Stimulated activated CD8-positive, alpha-beta memory T cell treated with anti-CD3 and anti-CD28 coated beads, Interleukin-15, amount 100 ng/mL, for 1 hour (primary cell): ENCODE measurements around the gene ME2.
"Not testable (repeated sequence)": the region's sequence is repeated elsewhere in the genome, so short reads cannot be mapped to it uniquely, and the experiment has no call there.

Experiments
- DNase-seq: peaks from one replicate; pipeline ENCODE4 v3.0.0-alpha.2; 2020; ENCODE audit warnings: low read depth

The ME2 gene

DNA sequence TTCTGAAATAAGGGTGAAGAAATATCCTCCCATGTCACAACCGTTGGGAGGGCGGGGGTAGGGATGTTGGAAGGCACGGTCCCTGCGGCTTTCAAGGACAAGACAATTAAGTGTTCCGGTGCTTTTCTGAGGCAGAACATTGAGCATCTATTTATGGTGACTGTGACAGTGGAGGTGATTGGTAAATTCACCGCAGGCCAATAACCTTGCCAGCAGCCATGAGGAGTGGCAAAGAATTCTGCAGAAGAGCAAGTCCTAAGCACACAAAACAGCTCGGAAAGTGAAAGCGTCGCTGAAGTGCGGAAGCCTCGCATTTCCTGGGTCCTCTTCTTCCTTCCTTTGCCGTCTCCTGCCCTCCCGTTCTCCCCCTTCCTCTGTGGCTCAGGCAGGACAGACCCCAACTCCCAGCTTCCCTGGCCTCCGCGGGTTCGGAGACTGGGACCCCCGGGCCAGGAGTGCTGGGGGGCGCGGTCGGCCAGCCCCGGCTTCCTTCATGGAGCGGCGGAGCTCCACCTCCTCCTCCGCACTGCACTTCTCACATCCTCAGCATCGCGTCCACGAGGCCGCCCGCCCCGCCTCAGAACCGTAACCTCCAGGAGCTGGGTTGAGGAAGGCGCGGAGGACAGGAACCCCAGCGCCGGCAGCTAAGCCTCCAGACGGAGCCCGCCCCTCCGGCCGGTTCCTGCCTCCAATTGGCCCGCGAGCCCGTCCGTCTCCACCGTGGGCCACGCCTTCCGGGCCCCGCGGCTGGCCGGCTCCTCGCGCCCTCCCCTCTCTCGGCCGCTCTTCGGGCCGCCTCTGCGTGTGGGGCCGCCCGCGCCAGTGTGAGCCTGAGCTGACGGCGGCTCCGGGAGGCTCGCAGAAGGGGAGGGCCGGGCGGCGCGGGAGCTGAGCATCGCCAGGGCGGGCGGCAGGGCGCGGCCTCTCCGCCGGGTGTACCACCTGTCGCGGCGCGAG is at the start of gene ME2:
Gene ME2, plus strand, starts transcription at position 774 of the 957 bp plus-strand sequence. CDS start 16,703 bp downstream, outside the sequence.
- peak; percentile 77 for DNase-seq

DNA sequence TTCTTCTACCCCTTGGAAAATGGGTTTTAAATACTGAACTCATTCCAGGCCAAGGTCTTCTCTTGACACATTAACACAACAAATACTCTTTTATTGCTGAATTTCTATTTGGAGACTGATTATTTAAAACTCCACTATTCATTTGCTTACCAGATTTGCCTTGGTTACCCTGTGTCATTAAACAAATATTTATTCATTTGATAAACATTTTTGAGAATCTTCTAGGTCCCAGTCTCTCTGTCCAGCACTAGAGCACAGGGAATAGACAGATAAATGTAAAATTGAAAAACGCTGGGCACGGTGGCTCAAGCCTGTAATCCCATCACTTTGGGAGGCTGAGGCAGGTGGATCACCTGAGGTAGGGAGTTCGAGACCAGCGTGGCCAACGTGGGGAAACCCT is 49.3 kb upstream of the ME2 start:
- DNase-seq: no peak

DNA sequence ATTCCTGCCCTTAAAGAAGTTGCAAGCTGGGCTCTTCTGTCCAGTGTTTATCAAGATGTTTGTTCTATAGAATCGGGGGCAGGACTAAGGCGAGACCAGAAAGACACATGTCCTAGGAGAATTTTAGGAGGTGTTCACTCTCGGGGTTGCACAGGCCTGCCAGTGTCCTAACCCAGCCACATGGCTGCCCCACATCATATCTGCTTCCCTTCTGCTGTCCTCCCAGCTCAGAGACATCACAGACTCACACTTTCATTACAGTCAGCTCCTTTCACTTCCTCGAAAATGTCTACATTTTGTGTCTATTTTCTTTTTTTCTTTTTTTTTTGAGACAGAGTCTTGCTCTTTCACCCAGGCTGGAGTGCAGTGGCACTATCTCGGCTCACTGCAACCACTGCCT is 48.4 kb upstream of the ME2 start:
- DNase-seq: no peak

DNA sequence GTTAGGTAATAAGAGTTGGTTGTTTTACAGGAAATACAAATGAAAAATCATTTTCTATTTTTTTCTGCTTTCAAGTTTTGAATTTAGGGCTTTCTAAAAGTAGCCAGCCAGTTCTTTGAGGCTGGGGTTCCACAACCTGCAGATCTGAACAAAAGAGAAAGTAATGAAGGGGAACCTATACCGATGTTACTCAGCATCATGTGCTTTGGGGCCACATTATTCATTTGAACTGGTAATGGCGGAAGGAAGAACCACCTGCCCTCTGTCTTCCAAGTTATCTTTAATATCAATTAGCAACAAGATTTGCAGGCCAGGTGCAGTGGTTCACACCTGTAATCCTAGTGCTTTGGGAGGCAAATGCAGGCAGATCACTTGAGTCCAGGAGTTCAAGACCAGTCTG is 46.2 kb upstream of the ME2 start:
- no peak for DNase-seq

DNA sequence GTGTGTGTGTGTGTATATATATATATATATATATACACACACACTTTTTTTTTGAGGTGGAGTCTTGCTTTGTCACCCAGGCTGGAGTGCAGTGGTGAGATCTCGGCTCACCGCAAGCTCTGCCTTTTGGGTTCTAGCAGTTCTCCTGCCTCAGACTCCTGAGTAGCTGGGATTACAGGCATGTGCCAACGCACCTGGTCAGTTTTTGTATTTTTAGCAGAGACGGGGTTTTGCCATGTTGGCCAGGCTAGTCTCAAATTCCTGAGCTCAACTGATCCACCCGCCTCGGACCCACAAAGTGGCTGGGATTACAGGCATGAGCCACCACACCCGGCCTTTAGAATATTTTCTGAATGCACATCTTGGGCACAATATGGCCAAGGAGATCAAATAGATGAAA is 45.4 kb upstream of the ME2 start:
- not testable (repeated sequence) for DNase-seq

DNA sequence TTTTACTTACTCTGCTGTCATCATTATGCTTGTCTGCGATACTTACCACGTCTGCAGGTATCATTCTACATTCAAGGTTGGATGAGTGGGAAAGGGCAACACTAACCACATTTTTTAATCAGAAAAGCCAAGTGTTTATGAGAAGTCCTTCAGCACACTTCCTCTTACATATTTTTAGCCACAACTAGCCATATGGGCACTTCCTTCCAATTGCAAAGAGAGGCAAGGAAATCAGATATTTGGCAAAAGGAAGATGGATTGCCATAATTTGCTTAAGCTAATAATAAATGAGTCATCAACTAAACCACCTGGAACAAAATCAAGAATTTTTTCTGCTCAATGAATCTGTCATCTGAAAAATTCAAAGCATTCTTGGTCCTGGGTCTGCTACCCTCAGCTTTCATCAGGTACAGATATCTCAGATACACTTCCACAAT is 42.4 kb upstream of the ME2 start:
- no peak for DNase-seq

DNA sequence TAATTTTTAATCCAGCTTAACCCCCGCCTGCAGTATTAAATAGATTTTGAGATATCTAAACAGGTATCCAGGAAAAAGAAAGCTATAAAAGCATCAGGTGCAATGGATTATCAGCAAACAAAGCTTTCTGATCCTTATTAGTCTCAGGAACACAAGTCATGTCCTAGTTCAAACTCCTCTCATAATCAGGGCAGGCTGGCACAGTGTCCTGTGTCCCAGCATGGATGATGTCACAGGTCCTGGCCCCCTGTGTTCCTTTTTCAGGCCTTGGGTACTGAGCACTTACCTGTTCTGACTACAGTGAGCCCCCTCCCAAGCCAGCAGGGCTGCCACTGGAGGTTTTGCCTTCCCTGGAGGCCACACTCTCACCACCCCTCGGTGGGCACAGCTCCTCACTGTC is 39.6 kb upstream of the ME2 start:
- no peak for DNase-seq

DNA sequence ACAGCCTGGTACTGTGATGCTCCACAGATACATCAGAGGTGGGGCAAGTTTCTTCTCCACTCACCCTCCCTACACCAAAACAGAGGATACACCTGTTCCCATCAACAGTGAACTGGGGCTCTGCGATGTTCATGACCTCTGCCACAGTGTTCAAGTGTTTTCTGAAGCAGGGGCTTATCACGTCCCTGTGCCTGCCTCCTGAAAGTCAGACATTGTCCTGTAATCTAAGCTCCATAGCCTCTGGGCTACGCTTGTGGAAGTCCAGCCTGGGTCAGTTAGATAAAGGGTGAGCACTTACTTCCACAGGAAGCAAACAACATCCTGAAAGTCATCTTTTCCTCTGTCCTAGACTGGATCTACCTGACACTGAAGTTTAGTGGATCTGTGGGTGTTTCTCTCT is 38.9 kb upstream of the ME2 start:
- DNase-seq: no peak

DNA sequence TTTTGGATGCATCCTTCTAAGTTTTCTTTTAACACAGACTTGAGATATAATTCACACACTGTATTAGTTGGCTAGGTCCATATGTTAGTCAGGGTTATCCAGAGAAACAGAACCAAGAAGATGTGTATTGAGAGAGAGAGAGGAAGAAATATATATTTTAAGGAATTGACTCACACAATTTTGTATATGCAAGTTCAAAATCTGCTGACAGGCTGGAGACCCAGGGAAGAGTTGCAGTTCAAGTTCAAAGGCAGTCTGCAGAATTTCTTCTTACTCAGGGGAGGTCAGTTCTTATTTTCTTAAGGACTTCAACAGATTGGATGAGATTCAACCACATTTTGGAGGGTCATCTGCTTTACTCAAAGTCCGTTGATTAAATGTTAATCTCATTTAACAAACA is 36.1 kb upstream of the ME2 start:
- DNase-seq: no peak

DNA sequence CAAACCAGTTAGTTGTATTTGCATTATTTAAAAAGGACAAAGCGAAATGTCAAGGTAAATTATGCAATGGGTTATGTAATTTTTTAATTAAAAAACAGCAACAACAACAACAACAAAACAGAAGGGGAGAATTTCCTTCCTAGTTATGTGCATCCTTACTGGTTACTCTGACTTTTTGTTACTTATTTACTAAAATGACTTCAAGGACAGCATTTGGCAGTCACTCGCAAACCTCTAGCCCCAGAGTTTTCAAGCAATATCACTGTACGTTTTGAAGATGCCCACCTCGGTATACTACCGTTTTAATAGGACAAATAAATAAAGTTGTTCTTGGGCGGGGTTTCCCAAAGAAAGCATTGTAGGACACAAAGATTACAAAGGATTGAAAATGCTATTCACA is 34.4 kb upstream of the ME2 start:
- DNase-seq: no peak

DNA sequence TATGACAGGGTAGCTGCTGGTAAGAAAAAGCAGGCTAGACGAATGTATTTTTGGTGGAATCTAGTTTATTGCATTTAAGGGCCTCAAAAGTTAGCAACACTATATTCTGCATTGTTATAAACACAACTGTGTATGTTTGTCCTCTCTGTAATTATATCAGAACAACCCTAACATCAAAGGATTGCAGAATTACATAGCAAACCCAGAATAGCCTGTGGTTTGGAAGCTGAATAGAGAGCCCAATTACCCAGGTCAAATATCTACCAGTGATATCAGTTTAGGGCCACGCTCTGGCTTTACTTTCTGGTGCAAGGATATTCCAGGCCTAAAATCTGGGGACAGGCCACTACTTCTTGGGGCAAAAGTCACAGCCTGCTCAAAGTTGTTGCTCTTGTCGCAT is 34.0 kb upstream of the ME2 start:
- no peak for DNase-seq

DNA sequence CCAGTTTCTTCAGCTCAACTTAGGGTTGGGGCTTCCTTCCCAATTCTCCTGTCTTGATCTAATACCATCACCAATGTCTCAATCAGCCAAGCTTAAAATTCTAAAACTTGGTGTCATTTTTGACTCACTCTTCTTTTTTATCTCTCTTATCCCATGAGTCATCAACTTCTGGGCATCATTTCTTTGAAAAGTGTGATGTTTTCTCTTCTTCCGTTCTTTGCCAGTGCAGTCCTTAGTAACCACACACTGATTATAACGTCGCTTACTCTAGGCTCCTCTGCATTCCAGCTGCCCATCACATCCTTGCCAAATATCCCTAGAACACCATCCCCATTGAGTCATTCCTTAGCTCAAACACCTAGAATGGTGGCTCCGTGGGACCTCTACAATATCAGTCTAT is 31.7 kb upstream of the ME2 start:
- no peak for DNase-seq

DNA sequence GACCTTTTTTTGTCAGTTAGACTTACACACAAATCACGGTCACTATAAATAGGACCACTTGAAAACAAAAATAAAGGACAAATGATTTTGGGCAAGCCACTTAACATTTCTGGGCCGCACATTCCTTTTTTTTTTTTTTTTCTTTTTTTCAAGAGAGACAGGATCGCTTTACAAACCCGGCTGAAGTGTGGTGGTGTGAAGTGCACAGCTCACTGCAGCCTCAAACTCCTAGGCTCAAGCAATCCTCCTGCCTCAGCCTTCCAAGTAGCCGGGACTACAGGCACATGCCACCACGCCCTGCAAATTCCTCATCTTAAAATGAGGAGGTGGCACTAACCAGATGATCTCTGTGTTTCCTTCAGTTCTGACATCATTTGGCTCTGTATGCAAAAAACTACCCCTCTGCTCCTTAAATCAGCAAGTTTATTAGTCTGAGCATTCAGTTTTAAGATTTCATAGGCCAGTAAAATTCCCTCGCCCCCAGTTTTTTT is 30.8 kb upstream of the ME2 start:
- no peak for DNase-seq

DNA sequence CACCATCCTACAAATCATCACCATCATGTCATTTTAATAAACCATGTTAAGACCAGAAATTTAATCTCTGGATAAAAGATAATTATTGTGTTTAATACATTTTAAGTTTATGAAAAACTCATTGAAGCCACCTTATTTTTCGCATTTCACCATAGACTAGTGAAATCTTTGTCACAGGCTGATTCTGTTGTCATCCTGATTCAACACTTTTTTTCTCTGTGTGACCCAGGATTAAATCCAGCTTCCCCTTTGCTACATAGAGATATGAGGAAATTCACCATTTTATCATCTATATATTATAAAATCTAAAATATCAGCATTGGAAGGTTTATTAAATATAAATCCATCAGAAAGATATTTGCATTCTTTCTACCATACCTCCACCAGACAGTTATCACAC is 29.9 kb upstream of the ME2 start:
- no peak for DNase-seq

DNA sequence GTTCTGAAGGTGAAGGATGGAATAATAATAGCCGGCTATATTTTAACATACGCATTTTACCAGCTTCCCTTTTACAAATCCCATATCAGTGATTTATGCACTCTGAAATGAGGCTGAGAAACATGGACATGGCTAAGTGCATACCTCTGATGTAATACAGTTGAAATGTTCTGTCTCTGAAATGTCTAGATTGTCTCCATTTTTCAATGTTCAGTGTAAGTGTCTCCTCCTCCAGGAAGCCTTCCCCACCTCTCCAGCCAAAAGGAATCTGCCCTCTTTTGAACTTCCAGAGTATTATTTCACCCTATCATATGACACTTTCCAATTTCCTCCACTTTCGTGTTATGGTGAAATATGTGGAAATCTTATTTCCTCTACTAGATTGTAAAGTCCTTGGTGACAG is 29.5 kb upstream of the ME2 start:
- DNase-seq: no peak

DNA sequence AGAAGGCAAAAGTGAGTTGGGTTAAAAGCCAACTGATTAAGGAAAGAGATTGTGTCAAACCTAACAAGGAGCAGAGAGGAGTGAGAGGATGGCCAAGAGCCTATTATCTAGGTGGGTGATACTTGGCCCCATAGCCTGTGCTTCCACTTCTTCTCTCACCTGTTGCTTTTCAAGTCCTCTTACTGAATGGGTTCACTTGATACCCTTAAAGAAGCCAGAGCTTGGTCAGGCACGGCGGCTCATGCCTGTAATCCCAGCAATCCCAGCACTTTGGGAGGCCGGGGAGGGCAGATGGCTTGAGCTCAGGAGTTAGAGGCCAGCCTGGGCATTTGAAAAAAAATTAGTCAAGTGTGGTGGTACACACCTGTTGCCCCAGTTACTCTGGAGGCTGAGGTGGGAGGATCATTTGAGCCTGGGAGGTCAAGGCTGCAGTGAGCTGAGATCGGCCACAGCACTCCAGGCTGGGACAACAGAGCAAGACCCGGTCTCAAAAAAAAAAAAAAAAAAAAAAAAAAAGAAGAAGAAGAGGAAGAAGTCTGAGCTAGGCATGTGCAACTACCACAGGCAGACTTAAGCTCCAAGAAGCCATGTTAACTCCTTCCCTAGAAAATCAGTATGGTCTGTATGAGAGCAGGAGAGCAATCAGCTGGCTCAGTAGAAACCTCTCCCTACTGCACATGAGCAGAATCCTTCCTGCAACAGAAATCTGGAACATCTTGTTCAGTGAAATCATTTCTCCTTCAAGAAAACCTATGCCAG is 28.4 kb upstream of the ME2 start:
- no peak for DNase-seq

DNA sequence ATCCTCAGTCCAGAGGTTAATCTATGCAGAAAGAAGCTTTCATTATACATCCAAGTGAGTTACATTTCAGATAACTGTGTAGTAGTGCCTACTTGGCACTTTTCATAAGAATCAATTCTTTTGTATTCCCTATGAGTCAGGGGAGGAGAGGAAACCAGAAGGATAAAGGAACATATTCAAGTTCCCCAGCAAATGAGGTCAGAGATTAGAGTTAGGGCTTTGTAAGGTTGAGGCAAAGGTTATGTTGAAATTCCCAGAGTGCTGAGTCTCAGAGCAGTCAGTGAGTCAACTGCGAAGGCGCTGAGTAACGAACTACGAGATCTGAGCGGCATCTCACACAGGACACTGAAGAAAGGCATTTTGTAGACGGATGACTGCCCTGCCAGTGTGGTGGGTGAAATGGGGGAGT is 25.1 kb upstream of the ME2 start:
- DNase-seq: no peak

DNA sequence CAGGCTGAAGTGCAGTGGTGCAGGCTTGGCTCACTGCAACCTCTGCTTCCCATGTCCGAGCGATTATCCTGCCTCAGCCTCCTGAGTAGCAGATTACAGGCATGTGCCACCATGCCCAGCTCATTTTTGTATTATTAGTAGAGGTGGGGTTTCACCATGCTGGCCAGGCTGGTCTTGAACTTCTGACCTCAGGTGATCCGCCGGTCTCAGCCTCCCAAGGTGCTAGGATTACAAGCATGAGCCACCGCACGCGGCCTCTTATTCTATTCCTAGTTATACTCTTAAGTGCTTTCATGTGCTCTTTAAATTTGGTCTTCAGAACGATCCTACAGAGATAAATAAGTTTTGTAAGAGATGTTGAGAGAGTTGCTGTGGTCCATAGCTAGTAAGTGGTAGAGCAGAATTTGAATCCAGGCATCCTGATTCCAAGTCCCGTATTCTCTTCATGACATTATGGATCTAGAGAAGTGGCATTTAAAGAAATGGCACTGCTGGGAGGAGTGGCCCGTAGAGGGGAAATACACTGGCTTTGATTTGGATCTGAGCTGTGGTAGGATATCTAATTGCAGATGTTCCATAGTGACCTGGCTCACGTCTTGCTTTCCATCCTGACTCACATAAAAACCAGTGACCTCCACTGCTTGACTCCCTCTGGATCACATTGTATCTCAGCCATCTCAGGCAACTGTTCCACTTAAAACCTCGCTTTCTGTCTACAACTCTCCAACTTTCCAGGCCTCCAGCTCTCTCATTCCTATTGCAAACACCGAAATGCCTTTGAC is 22.8 kb upstream of the ME2 start:
- no peak for DNase-seq

DNA sequence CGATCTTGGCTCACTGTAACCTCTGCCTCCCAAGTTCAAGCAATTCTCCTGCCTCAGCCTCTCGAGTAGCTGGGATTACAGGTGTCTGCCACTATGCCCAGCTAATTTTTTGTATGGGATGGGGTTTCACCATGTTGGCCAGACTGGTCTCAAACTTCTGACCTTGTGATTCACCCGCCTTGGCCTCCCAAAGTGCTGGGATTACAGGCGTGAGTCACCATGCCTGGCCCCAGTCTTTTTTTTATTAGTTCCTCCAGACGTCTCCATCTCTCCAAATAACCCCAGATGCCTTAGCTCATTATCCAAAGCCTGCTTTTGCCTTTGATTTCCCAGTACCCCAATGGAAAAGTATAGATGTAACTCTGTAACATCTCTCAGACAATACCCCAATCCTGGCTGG is 21.8 kb upstream of the ME2 start:
- not testable (repeated sequence) for DNase-seq

DNA sequence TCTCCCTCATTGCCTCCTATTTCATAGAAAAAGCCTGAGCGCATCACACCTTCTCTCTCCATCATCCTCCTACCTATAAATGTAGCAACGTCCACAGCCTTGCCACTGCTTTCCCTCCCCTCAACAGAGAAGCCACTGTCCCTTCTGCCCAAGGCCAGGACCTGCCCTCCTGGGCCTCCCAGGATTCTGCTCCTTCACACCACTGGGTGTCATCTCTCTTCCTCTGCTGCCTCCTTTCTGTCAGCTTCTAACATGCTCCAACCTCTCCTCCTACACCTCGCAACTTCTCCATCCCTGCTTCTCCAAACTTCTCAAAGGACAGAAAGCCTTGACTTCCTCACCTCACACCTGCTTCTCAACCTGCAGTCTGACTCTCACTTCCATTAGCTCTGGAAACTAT is 21.2 kb upstream of the ME2 start:
- no peak for DNase-seq

DNA sequence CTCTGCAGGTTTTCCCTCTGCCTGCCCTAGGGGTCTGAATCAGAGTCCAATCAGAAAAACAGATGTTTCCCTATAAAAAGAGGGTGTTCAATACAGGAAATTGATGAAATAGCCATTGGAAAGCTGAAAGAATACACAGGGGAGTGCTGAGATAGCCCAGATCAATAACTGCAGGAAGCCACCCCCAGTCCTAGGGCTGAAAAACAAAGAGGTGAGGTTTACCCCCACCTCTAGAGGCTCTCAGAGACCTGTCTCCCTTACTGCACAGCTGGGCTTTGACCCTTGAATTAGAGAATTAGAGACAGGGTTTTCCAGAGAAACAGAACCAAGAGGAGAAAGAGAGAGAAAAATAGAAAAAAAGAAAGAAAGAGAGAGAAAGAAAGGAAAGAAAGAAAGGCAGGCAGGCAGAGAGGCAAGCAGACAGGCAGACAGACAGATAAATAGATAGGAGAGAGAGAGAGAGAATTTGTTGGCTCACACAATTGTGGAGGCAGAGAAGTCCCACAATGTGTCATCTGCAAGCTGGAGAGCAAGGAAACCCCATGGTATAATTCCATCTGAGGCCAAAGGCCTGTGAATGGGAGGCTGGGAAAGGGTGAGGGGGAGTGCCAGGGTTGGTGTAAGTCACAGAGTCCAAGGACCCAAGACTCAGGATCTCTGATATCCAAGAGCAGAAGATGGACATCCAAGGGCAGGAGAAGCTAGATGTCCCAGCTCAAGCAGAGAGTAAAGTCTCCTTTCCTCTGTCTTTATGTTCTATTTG is 18.9 kb upstream of the ME2 start:
- DNase-seq: no peak

DNA sequence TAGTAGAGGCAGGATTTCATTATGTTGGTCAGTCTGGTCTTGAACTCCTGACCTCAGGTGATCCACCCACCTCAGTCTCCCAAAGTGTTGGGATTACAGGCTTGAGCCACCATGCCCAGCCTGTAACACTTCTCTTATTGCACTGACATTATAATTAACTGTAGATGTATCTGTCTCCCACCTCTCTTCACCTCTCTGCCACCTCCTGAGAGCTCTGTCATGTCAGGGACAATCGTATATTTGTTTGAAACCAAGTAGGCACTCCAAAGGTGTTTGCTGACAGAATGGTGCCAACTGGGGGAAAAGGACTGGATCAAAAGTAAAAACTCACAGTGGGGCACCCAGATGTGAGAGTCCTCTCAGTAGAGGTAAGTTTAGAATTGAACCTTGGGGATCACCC is 17.3 kb upstream of the ME2 start:
- no peak for DNase-seq
